Neural crest cell (in vitro differentiated cells): ENCODE data around the gene B3GNT5. TPM values are rescaled to one million over a fixed set of nuclear protein-coding genes. Genes with fewer than 3 reads are reported as not detected.

Source experiments
- DNase-seq: peaks from one replicate; pipeline ENCODE4 v3.0.0; 2021; ENCODE audit warnings: low read depth, mixed read lengths, low spot score
- H3K27ac Mint-ChIP-seq: one replicate; pipeline ENCODE4 v1.8.0; 2021; ENCODE audit warnings: mild to moderate bottlenecking, mixed read lengths; ENCODE audit not compliant: unreplicated experiment
- H3K27me3 Mint-ChIP-seq: 2 replicates; pipeline ENCODE4 v1.8.0; 2021; ENCODE audit warnings: low read depth, mild to moderate bottlenecking, mixed read lengths
- H3K36me3 Mint-ChIP-seq: 2 replicates; pipeline ENCODE4 v1.8.0; 2021; ENCODE audit warnings: low read depth, mild to moderate bottlenecking, mixed read lengths
- H3K4me1 Mint-ChIP-seq: 2 replicates; pipeline ENCODE4 v1.8.0; 2021; ENCODE audit warnings: mixed read lengths
- H3K4me3 Mint-ChIP-seq: one replicate; pipeline ENCODE4 v1.8.0; 2021; ENCODE audit warnings: mild to moderate bottlenecking, mixed read lengths
- H3K9me3 Mint-ChIP-seq: 2 replicates; pipeline ENCODE4 v1.8.0; 2021; ENCODE audit warnings: mixed read lengths
- total RNA-seq: library from RNA; stranded (reverse); gene quantifications from 2 replicates; pipeline ENCODE4 v1.2.1, GENCODE V29; 2021
- TF ChIP-seq, protein P1 (sequence below): fragments of 200-600 bp; sonication (generic); conservative IDR thresholded peaks from 2 replicates; pipeline ENCODE4 v1.5.0; 2021; ENCODE audit warnings: antibody characterized with exemption, mild to moderate bottlenecking

Gene B3GNT5
- total RNA-seq, 1 donor from 2014 or later, result 39.4 TPM

DNA sequence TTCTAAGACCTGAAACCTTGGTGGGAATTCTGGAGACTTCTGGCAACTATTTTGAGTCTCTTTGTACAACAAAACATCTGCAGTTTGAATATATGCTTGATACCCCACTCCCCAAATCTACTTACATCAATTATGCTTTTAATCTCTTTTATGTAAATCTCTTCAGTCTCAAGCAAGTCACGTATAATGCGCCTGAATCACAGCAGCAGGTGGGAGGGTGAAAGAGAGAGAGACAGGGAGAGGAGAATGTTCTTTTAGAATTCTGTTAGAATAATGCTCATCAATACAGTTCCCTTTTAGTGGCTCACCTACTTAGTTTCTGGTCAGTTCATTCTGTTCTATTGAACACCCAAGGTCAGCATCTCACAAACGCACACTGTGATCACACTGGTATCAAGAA lies 22.2 kb upstream of the B3GNT5 start:
- H3K36me3 Mint-ChIP-seq, result no peaks in the 10 kb centered on the region
- H3K4me1 Mint-ChIP-seq, result no peaks in the 10 kb centered on the region
- no peak overlapping the region for H3K4me3 Mint-ChIP-seq
- H3K27ac Mint-ChIP-seq, result no peak overlapping the region
- H3K27me3 Mint-ChIP-seq, result no peaks in the 10 kb centered on the region
- no peak for DNase-seq
- TF ChIP-seq, protein P1, sequence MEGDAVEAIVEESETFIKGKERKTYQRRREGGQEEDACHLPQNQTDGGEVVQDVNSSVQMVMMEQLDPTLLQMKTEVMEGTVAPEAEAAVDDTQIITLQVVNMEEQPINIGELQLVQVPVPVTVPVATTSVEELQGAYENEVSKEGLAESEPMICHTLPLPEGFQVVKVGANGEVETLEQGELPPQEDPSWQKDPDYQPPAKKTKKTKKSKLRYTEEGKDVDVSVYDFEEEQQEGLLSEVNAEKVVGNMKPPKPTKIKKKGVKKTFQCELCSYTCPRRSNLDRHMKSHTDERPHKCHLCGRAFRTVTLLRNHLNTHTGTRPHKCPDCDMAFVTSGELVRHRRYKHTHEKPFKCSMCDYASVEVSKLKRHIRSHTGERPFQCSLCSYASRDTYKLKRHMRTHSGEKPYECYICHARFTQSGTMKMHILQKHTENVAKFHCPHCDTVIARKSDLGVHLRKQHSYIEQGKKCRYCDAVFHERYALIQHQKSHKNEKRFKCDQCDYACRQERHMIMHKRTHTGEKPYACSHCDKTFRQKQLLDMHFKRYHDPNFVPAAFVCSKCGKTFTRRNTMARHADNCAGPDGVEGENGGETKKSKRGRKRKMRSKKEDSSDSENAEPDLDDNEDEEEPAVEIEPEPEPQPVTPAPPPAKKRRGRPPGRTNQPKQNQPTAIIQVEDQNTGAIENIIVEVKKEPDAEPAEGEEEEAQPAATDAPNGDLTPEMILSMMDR, result no peak
- H3K9me3 Mint-ChIP-seq, result no peaks in the 10 kb centered on the region

DNA sequence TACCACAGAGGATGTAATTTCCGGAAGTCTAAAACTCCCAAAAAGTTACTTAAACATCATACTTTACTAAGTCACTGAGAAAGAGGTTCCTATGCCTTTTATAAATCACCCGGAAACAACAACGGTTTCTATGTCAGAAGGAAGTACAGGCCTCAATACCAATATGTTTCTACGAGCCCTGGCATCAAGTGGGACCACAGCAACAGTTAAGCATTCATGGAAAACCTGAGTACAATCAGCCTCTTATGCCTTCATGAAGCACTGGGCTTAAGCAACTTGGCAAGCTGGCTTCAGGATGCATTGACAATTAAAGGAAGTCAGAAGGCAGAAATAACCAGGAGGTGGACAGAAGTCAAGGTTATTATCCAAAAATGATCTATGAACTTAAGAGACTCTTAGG lies 19.1 kb upstream of the B3GNT5 start:
- no peak for DNase-seq
- H3K27me3 Mint-ChIP-seq, result no peaks in the 10 kb centered on the region
- no peak overlapping the region for H3K4me3 Mint-ChIP-seq
- no peak overlapping the region for H3K27ac Mint-ChIP-seq
- H3K4me1 Mint-ChIP-seq, result no peaks in the 10 kb centered on the region
- H3K36me3 Mint-ChIP-seq, result no peaks in the 10 kb centered on the region
- TF ChIP-seq, protein P1, result no peak
- H3K9me3 Mint-ChIP-seq, result no peaks in the 10 kb centered on the region

DNA sequence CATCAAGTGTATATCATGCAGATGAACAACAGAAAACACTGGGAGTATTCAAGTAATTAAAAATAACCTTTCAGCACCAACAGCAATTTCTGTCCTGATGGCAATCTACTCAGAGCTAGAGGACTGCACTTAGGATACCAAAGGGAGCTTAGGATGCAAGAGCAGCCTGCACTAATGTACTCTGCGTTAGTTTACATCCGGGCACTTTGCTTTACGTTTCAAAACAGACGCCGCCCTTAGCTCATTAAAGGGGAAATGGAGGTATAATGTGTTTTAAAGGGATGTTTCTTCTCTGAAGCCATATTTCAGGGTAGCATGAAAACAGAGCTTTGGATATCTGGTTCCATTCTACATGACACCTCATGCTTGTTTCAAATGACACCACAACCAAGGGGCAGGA lies 14.0 kb upstream of the B3GNT5 start:
- Mint-ChIP-seq H3K27me3 (peaks cover 3% of the 10 kb centered on the region), H3K4me1 (no peaks in the 10 kb centered on the region), H3K9me3 (peaks cover 9% of the 10 kb centered on the region), H3K36me3 (peaks cover 10% of the 10 kb centered on the region), H3K27ac (no peak overlapping the region), H3K4me3 (no peak overlapping the region)
- TF ChIP-seq, protein P1, result no peak
- no peak for DNase-seq

DNA sequence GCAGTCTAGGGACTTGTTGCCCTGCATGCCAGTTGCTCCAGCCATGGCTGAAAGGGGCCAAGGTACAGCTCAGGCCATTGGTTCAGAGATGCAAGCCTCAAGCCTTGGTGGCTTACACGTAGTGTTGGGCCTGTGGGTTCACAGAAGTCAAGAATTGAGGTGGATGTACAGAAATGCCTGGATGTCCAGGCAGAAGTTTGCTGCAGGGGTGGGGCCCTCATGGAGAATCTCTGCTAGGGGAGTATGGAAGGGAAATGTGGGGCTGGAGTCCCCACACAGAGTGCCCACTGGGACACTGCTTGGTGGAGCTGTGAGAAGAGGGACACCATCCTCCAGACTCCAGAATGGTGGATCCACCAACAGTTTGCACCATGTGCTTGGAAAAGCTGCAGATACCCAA lies 10.6 kb upstream of the B3GNT5 start:
- TF ChIP-seq, protein P1, result no peak
- no peak for DNase-seq
- H3K4me1 Mint-ChIP-seq, result no peaks in the 10 kb centered on the region
- peaks cover 10% of the 10 kb centered on the region for H3K36me3 Mint-ChIP-seq
- H3K27ac Mint-ChIP-seq, result no peak overlapping the region
- peaks cover 9% of the 10 kb centered on the region for H3K9me3 Mint-ChIP-seq
- no peak overlapping the region for H3K4me3 Mint-ChIP-seq
- H3K27me3 Mint-ChIP-seq, result peaks cover 3% of the 10 kb centered on the region

DNA sequence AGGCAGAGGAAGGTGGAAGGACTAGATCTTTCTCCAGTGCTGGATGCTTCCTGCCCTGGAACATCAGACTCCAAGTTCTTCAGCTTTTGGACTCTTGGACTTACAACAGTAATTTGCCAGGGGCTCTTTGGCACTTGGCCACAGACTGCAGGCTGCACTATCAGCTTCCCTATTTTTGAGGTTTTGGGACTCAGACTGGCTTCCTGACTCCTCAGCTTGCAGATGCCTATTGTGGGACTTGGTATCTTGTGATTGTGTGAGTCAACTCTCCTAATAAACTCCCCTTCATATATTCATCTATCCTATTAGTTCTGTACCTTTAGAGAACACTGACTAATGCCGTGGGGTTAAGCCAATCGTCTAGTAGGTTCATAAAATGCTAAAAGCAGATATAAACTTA lies 8.8 kb upstream of the B3GNT5 start:
- peaks cover 9% of the 10 kb centered on the region for H3K9me3 Mint-ChIP-seq
- H3K27me3 Mint-ChIP-seq, result peaks cover 3% of the 10 kb centered on the region
- no peak for DNase-seq
- H3K4me1 Mint-ChIP-seq, result peaks cover 5% of the 10 kb centered on the region
- H3K4me3 Mint-ChIP-seq, result no peak overlapping the region
- TF ChIP-seq, protein P1, result no peak
- peaks cover 10% of the 10 kb centered on the region for H3K36me3 Mint-ChIP-seq
- no peak overlapping the region for H3K27ac Mint-ChIP-seq

DNA sequence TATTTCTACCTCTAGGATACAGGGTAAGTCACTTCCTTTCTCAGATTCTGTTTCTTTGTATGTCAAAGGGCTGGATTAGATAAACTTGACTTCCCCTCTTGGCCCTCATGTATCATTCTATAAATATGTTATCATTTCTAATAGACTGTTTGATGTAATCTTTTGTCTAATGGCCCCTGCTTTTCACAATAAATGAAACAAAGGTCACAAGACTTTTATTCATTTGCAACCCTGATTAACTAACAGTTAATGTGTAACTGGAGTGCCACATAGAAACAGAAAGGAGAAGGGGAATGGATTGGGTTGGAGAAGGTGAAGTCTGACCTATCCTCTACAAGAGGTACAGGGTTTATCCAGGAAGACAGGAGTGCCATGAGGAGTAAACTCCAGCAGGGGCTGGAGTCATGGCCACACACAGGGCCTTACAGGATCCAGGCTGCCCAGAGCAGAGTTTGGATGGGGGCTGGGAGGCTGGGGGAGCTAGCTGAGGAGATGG lies 8.0 kb upstream of the B3GNT5 start:
- DNase-seq, result no peak

More for the DNA sequence above, 8.0 kb upstream of the B3GNT5 start:
- no peak overlapping the region for H3K27ac Mint-ChIP-seq
- peaks cover under 1% of the 10 kb centered on the region for H3K27me3 Mint-ChIP-seq
- H3K9me3 Mint-ChIP-seq, result peaks cover 6% of the 10 kb centered on the region
- peaks cover 4% of the 10 kb centered on the region for H3K36me3 Mint-ChIP-seq
- no peak overlapping the region for H3K4me3 Mint-ChIP-seq
- peaks cover 11% of the 10 kb centered on the region for H3K4me1 Mint-ChIP-seq
- TF ChIP-seq, protein P1, result no peak
